HUES6 (cell line): ENCODE measurements around the gene PCBP3.
A peak's percentile ranks its signal among the peaks of the same experiment; 100 is the strongest.

ENCODE experiments used
- H3K27ac ChIP-seq: 2 replicates; pipeline ENCODE4 v1.7.0; 2013; ENCODE audit warnings: low read depth, mild to moderate bottlenecking, low read length, inconsistent platforms
- H3K27me3 ChIP-seq: 2 replicates; pipeline ENCODE4 v1.6.1; 2013; ENCODE audit warnings: low read length; ENCODE audit not compliant: control insufficient read depth, insufficient read depth
- H3K36me3 ChIP-seq: 2 replicates; pipeline ENCODE4 v1.6.1; 2013; ENCODE audit warnings: low read length; ENCODE audit not compliant: control insufficient read depth, insufficient read depth
- H3K4me1 ChIP-seq: 2 replicates; pipeline ENCODE4 v1.6.1; 2013; ENCODE audit warnings: low read length; ENCODE audit not compliant: control insufficient read depth, insufficient read depth
- H3K4me3 ChIP-seq: 2 replicates; pipeline ENCODE4 v1.5.1; 2013; ENCODE audit warnings: low read depth, low read length
- H3K9ac ChIP-seq: one replicate; pipeline ENCODE4 v1.6.1; 2013; ENCODE audit warnings: mild to moderate bottlenecking, low read length
- H3K9me3 ChIP-seq: 2 replicates; pipeline ENCODE4 v1.6.1; 2013; ENCODE audit warnings: low read depth, low read length; ENCODE audit not compliant: control insufficient read depth, insufficient read depth

Gene PCBP3

DNA sequence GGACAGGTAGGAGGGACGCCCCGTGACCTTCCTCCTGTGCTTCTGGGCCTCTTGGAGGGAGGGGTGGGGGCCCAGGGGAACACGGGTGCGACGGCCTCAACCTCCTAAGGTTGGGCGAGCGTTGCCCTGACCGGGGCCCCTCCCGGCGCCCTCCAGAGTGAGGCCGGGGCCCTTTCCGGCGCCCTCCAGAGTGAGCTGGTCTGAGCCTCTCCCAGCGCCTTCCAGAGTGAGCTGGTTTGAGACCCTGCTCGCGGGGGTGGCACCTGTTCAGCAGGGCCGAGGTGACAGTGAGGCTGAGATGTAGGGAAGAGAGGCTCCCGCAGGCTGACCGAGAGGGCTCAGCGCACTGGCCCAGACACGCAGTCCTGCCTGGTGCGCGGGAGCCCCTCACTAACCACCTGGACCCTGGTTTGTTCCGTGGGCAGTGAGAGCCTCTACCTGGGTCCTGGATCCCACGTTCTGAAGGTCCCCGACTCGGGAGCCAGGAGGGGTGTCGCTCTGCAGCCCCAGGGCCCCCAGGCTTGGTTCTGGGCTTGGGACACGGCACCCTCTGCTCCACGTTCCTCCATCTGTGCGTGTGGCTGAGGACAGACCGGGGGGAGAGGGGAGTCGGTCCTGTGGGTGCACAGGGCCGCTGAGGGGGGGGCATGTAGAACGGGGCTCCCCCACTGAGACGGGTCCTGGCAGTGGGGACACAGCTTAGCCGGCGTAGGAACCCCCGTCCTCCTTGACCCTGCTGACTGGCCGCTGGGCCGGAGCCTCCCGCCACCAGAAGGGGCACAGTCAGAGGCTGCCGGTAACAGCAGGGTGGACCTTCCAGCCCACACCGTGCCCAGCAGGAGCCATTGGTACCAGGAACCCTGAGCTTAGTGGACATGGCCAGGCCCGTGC lies 339.5 kb downstream of the PCBP3 start:
- H3K4me3 ChIP-seq = peak overlapping the region; percentile 93
- peak overlapping the region; percentile 88 for H3K9ac ChIP-seq
- H3K27me3 ChIP-seq = peaks cover 18% of the 10 kb centered on the region

DNA sequence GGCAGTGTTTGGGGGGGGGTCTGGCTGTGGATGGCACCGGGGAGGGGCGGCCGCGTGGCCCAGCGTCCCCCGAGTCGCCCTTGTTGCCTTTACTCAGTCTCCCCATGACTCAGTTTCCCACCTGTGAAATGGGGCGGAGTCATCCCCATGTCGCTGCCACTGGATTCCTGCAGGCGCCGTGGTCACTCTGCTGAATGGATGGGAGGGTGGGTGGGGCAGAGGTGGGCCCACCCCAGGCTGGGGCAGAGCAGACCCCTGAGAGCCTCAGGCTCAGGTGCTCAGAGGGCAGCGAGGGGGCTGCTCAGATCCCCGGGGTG lies 340.1 kb downstream of the PCBP3 start:
- Histone ChIP-seq H3K9me3 (no peaks in the 10 kb centered on the region), H3K9ac (peak overlapping the region; percentile 88), H3K36me3 (peaks cover 40% of the 10 kb centered on the region), H3K4me3 (peak overlapping the region; percentile 93), H3K27ac (no peak overlapping the region), H3K4me1 (peaks cover 25% of the 10 kb centered on the region; the same call in 1 of the 2 replicates), H3K27me3 (peaks cover 18% of the 10 kb centered on the region)

More for the DNA sequence above, 339.5 kb downstream of the PCBP3 start:
- Histone ChIP-seq H3K27ac (no peak overlapping the region), H3K9me3 (no peaks in the 10 kb centered on the region), H3K4me1 (peaks cover 25% of the 10 kb centered on the region; the same call in 1 of the 2 replicates), H3K36me3 (peaks cover 37% of the 10 kb centered on the region)

DNA sequence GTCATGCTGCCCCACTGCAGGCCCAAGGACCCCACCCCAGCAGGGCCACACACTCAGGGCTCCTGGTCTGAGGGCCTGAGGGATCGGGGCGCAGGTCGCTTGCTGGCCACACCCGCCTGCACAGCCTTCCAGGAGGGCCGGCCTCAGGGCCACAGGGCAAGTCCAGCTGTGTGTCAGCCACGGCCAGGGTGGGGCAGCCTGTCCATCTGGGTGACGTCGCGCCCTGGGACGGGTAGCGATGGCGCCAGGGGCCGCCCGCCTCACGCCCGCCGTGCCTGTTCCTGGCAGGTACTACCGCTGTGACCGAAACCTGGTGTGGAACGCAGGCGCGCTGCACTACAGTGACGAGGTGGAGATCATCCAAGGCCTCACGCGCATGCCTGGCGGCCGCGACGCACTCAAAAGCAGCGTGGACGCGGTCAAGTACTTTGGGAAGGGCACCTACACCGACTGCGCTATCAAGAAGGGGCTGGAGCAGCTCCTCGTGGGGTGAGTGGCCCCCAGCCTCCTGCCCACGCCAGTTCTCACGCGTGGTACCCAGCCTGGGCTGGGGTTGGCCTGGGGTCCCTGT lies 340.5 kb downstream of the PCBP3 start:
- peaks cover 18% of the 10 kb centered on the region for H3K27me3 ChIP-seq
- H3K4me3 ChIP-seq = no peak overlapping the region
- no peak overlapping the region for H3K27ac ChIP-seq
- H3K4me1 ChIP-seq = peaks cover 23% of the 10 kb centered on the region; the same call in 1 of the 2 replicates
- peaks cover 44% of the 10 kb centered on the region for H3K36me3 ChIP-seq
- H3K9me3 ChIP-seq = no peaks in the 10 kb centered on the region
- H3K9ac ChIP-seq = no peak overlapping the region

DNA sequence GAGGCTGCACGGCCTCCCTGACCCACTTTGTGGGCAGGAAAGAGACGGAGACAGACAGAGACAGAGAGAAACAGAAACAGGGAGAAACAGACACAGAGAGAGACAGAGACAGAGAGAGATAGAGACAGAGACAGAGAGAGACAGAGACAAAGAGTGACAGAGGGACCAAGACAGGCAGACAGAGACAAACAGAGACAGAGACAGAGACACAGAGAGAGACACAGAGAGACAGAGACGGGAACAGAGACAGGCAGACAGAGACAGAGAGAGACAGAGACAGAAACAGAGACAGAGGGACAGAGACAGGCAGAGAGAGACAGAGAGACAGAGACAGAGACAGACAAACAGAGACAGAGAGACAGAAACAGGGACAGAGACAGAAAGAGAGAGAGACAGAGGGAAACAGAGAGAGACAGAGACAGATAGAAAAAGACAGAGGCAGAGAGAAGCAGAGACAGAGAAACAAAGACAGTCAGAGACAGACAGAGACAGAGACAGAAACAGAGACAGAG lies 341.1 kb downstream of the PCBP3 start:
- Histone ChIP-seq H3K36me3 (peaks cover 50% of the 10 kb centered on the region), H3K9me3 (no peaks in the 10 kb centered on the region), H3K4me1 (peaks cover 17% of the 10 kb centered on the region; the same call in 1 of the 2 replicates), H3K27ac (no peak overlapping the region), H3K9ac (no peak overlapping the region), H3K27me3 (peaks cover 18% of the 10 kb centered on the region), H3K4me3 (no peak overlapping the region)

DNA sequence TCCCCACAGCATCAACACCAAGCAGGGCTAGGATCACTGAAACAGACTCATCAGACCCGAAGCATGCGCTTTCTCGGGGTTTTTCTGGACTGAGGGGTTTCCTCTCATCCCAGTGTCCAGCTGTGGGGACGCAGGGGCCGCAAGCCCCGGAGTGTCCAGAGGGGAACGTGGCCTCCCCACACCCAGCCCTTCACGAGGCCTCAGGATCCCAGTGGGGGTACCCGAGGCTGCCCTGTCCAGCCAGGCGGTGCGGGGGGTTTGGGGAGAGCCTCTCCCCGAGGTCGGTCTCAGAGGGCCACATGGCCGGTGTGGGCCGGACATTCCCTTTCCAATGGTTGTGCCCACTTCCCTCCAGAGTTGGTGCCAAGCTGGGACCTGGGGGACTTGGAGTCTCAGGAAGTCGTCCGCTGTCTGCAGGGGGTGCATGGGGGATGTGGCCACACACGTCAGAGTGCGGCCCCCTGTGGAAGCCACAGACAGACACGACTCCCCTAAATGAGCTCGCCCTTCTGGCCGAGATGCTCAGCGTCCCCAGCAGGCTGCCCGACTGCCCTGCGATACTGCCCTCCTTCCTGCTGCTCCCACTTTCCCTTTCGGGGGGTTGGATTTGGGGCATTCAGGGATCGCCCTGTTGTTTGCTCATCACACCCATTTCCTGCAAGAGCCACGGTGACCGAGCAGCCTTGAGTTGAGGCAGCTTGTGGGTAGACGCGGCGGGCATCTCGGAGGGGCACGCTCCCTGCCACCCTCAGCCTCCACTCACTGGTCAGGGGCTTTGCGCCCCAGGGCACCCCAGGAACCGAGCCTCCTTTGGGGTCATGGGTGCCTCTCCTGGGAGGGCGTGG lies 342.2 kb downstream of the PCBP3 start:
- Histone ChIP-seq H3K9ac (no peak overlapping the region), H3K27me3 (peaks cover 12% of the 10 kb centered on the region), H3K4me1 (peaks cover 13% of the 10 kb centered on the region; the same call in 1 of the 2 replicates), H3K36me3 (peaks cover 58% of the 10 kb centered on the region), H3K27ac (no peak overlapping the region), H3K4me3 (no peak overlapping the region), H3K9me3 (no peaks in the 10 kb centered on the region)

DNA sequence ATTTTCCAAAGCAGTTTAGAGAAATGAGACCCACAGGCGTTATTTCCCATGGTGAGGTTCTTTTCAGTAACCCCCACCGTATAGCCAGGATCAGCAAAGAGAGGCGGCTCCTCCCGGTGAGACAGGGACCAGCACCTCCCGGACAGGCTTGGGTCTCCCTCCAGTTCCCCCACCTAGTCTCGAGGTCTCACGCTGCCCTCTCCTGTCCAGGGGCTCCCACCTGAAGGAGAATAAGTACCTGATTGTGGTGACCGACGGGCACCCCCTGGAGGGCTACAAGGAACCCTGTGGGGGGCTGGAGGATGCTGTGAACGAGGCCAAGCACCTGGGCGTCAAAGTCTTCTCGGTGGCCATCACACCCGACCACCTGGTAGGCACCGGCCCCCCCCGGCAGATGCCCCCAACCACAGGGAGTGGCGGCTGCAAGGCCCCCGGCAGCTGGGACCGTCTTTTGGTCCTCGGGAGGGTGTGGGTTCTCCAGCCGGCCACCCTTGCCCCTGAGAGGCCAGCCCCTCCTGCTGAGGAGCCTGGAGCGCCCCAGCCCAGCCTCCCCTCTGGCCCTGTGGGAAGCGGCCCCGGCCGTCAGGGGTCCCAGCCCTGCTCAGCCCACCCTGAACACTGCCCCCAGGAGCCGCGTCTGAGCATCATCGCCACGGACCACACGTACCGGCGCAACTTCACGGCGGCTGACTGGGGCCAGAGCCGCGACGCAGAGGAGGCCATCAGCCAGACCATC lies 343.0 kb downstream of the PCBP3 start:
- Histone ChIP-seq H3K4me3 (no peak overlapping the region), H3K27ac (no peak overlapping the region), H3K4me1 (0 out of 2 replicates have a peak, but pooled peaks cover 8% of the 10 kb centered on the region), H3K9me3 (no peaks in the 10 kb centered on the region), H3K27me3 (peaks cover 6% of the 10 kb centered on the region; the same call in 1 of the 2 replicates), H3K36me3 (peaks cover 64% of the 10 kb centered on the region), H3K9ac (no peak overlapping the region)

DNA sequence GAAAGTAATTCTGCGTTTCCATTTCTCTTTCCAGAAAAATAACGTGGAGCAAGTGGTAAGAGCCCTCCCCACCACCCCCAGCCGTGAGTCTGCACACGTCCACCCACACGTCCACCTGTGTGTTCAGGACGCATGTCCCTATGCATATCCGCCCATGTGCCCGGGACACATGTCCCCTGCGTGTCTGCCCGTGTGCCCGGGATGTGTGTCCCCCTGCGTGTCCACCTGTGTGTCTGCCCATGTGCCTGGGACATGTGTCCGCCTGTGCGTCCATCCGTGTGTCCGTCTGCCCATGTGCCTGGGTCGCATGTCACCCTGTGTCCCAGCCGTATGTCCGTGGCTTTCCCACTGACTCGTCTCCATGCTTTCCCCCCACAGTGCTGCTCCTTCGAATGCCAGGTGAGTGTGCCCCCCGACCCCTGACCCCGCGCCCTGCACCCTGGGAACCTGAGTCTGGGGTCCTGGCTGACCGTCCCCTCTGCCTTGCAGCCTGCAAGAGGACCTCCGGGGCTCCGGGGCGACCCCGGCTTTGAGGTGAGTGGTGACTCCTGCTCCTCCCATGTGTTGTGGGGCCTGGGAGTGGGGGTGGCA lies 343.7 kb downstream of the PCBP3 start:
- Histone ChIP-seq H3K36me3 (peaks cover 72% of the 10 kb centered on the region), H3K27ac (no peak overlapping the region), H3K4me1 (0 out of 2 replicates have a peak, but pooled peaks cover 8% of the 10 kb centered on the region), H3K27me3 (peaks cover 6% of the 10 kb centered on the region; the same call in 1 of the 2 replicates), H3K4me3 (no peak overlapping the region), H3K9me3 (no peaks in the 10 kb centered on the region), H3K9ac (no peak overlapping the region)

DNA sequence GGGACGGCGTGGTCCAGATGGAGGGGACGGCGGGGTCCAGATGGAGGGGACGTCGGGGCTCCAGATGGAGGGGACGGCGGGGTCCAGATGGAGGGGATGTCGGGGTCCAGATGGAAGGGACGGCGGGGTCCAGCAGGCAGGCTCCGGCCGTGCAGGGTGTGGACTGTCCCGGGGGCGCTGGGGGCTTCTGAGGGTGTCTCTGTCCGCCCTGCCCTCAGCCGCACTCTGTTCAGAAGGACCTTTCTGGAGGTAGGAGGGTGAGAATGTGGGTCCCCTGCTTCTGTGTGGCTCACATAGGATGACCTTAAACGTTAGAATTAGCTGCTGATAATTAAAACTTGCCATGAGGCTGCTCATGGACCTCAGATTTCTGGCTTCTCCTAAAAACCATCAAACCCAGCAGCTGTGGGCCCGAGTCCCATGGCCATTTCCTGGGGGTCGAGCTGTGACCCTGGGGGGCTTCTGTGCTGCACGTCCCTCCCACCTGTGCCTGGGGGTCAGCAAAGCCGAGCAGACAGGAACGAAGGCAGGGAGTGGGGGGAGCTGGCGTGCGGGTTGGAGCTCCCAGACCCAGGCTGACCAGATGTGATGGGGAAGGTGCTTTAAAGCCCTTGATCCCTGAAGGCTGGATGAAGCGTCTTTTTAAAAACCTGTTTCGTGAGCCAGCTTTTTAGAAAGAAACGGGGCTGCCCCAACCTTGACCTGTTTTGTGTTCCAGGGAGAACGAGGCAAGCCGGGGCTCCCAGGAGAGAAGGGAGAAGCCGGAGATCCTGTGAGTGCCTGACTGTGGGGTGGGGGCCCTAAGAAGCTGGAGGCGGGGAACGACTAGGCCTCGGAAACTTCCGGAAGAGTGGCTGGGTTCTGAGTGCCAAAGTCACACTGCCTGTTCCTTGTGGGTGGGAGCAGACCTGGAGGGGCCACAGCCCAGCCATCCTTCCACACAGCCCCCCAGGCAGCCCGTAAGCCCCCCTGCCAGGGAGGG lies 345.1 kb downstream of the PCBP3 start:
- Histone ChIP-seq H3K9ac (no peak overlapping the region), H3K36me3 (peaks cover 86% of the 10 kb centered on the region), H3K9me3 (no peaks in the 10 kb centered on the region), H3K27me3 (peaks cover 6% of the 10 kb centered on the region; the same call in 1 of the 2 replicates), H3K4me3 (no peak overlapping the region), H3K4me1 (no peaks in the 10 kb centered on the region), H3K27ac (no peak overlapping the region)

DNA sequence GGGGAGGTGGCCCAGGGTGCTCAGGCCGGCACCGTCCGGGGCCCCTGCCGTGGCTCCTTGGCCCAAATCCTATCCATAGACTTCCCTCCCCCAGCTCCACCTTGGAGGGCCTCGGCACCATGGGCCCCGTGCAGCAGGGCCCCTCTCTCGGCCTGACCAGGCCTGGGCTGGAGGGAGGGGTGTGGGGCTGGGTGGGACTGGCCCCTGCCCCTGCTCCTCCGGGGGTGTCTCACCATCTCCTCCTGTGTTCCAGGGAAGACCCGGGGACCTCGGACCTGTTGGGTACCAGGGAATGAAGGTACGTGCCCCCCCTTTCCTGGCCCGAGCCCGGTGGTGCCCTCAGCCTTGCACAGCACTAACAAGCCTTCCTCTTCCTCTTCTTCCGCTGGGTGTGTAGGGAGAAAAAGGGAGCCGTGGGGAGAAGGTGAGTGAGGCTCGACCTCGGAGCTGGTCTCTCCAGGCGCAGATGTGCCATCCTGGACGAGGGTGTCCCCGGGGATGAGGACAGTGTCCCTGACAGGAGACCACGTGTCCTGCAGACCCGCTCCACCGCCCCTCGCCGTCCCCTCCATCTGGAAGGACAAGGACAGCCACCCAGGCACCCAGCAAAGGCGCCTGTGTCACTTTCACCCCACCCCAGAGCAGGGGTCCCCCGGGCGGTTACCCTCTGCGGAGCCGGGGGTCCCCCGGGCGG lies 346.0 kb downstream of the PCBP3 start:
- no peaks in the 10 kb centered on the region for H3K9me3 ChIP-seq
- H3K9ac ChIP-seq = no peak overlapping the region
- H3K4me3 ChIP-seq = no peak overlapping the region
- no peak overlapping the region for H3K27ac ChIP-seq
- H3K4me1 ChIP-seq = no peaks in the 10 kb centered on the region
- peaks cover 88% of the 10 kb centered on the region for H3K36me3 ChIP-seq
- H3K27me3 ChIP-seq = peaks cover 6% of the 10 kb centered on the region; the same call in 1 of the 2 replicates
